GM19351 (cell line): Measurements from ENCODE around the gene LIME1.
A peak's percentile ranks its signal among the peaks of the same experiment; 100 is the strongest.

Experiments used
- ATAC-seq: cut with Tn5 transposase; IDR thresholded peaks from one replicate; pipeline ENCODE4 v1.9.1; 2021; ENCODE audit warnings: mild to moderate bottlenecking, moderate library complexity; ENCODE audit not compliant: unreplicated experiment

Gene LIME1

DNA sequence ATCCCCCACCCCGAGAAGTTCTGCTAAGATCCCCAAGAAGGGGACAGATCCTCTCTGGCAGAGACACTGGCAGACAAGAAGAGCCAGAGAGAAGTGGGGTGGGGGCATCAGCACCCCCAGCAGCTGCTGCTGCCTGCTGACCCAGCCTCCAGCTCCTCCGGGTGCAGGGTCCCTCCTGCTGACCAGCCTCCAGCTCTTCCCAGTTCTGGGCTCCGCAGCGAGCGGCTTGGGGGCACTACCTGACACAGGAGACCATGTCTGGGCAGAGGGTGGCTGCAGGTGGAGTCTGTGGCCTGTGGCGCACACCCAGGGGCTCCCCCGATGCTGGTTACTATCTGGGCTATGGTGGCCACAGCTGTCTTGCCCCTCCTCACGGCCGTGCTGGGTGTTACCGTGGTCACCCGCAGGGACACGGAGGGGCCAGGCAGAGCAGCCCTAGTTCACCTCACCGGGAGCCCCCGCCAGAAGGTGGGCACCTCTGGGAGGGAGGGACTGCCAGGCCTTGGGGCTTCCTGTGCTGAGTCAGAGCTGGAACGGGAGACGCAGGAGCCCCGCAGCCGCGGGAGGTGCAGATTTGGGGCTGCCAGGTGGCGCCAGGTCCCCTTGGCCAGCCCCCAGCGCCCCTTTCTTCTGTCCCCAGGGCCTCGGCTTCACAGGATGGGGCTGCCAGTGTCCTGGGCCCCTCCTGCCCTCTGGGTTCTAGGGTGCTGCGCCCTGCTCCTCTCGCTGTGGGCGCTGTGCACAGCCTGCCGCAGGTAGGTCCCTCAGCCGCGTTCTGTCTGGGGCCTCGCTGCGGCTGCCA is 630 bp downstream of the LIME1 start:
- no peak for ATAC-seq

DNA sequence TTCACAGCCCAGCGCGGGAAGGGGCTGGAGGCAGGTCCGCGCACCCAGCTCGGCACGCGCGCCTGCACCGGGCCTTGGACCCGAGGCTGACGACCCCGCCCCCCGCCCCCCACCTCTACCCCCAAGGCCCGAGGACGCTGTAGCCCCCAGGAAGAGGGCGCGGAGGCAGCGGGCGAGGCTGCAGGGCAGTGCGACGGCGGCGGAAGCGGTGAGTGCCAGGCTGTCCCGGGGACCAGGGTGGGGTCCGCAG is 1.2 kb downstream of the LIME1 start:
- ATAC-seq: no peak

DNA sequence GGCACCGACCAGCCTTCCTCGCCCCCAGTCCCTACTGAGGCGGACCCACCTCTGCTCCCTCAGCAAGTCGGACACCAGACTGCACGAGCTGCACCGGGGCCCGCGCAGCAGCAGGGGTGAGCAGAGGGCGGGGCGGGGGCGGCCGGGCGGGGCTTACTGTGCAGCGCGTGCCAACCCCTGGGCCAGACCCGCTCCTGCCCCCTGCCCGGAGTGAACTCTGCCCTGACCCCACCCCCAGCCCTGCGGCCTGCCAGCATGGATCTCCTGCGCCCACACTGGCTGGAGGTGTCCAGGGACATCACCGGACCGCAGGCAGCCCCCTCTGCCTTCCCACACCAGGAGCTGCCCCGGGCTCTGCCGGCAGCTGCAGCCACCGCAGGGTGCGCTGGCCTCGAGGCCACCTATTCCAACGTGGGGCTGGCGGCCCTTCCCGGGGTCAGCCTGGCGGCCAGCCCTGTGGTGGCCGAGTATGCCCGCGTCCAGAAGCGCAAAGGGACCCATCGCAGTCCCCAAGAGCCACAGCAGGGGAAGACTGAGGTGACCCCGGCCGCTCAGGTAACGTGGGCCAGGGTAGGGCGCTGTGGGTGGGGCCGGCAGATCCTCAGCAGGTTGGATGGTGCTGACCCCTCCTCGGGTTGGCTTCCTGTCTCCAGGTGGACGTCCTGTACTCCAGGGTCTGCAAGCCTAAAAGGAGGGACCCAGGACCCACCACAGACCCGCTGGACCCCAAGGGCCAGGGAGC is 1.7 kb downstream of the LIME1 start:
- ATAC-seq: no peak

DNA sequence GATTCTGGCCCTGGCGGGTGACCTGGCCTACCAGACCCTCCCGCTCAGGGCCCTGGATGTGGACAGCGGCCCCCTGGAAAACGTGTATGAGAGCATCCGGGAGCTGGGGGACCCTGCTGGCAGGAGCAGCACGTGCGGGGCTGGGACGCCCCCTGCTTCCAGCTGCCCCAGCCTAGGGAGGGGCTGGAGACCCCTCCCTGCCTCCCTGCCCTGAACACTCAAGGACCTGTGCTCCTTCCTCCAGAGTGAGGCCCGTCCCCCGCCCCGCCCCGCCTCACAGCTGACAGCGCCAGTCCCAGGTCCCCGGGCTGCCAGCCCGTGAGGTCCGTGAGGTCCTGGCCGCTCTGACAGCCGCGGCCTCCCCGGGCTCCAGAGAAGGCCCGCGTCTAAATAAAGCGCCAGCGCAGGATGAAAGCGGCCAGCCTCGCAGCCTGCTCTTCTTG is 2.2 kb downstream of the LIME1 start:
- no peak for ATAC-seq

DNA sequence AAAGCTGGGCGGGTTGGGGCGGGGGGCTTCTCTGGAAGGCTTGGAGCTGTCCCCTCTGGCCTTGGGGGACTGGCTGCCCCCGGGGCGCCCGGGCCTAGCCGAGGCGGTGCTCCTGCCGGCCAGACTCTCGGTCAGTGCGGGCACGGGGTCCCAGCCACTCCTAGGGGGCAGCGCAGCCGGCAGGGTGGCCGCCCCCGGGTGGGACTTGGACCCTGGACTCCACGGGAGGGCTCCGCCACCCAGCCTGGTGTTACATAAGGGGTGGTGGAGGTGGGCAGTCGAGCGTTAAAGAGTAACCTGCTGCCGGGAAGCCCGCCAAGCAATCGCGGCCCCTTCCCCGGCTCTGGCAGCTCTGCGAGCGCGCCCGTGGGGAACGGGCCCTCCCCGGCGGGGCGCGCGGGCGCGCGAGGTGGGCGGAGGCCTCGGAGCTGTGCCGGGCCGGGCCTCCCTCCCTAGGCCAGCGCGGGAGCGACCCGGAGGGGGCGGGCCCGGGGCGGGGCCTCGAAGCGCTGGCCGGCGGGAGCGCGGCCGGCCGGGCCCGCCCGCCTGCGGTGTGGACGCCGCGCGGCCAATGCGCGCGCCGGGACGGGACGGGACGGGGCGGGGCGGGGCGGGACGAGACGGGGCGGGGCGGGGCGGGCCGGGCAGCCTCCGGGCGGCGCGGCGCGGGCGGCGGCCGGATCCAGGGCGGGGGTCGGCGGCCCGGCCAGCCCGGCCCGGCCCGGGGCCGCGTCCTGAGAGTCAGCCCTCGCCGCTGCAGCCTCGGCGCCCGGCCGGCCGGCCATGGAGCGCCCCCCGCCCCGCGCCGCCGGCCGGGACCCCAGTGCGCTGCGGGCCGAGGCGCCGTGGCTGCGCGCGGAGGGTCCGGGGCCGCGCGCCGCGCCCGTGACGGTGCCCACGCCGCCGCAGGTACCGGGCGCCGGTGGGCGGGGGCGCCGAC is 2.9 kb downstream of the LIME1 start, which contains the start of gene SLC2A4RG:
TSS of gene SLC2A4RG (plus strand) at position 647 of the 940 bp plus-strand sequence. CDS start at position 784, 137 bp downstream.
- ATAC-seq: peak; percentile 50

DNA sequence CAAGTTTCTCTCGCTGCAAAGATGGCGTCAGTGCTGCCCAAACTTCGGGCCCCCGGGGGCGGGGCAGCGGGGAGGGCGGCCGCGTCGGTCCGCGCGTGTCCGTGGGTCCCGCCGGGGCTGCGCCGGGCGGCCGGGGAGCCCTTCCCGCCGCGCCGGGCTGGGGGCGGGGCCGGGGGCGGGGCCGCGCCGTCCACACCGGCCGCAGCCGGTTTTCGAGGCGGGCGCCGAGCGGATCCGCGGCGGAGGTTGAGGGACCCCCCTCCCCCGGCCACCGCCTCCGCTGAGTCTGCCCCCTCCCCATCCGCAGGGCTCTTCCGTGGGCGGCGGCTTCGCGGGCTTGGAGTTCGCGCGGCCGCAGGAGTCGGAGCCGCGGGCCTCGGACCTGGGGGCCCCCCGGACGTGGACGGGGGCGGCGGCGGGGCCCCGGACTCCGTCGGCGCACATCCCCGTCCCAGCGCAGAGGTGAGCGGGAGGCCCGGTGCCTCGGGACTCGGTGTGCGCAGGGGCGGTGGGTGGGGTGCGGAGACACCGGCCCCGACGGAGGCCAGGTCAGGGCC is 3.7 kb downstream of the LIME1 start:
- ATAC-seq: peak; percentile 26

DNA sequence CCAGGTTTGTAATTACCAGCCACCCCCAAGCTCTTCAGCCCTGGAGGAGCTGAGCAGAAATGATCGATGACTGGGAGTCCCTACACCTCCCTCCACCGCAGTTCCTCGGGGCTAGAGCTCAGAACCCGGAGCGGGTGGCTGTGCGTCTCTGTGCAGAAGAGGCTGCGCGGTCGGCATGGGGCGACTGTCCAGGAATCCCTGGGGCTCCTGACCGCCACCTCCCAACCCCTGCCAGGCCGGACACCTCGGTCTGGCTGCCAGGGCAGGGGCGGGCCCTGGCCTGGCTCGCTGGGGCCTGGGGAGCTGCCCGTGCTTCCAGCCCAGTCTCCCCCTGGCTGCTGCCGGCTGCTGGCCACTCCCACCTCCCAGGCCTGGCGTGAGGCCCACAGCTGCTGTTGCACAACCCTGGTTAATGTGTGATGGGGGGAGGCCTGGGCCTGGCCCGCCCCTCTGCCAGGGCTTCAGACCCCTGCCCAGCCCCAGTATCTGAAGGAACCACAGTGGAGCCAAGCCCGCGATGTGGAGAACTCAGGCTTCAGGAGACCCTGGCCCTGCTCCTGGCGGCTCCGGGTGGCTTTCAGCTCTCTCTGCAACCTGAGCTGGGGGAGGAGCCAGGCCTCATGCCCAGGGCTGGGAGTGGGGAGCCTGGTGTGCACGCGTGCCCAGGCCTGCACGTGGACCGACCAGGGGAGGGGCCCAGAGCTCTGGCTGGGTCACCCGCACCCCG is 4.3 kb downstream of the LIME1 start:
- no peak for ATAC-seq

DNA sequence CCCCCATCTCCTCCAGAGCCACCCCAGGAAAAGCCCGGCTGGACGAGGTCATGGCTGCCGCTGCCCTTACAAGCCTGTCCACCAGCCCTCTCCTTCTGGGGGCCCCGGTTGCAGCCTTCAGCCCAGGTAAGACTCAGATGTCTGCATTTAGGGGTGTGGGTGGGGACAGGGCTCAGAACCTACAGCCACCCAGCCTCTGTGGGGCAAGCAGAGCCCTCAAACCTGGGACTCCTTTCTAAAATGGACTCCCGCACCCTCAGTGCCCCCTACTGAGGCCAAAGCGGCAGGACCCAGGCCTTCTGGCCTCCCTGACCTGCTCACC is 4.9 kb downstream of the LIME1 start:
- no peak for ATAC-seq

DNA sequence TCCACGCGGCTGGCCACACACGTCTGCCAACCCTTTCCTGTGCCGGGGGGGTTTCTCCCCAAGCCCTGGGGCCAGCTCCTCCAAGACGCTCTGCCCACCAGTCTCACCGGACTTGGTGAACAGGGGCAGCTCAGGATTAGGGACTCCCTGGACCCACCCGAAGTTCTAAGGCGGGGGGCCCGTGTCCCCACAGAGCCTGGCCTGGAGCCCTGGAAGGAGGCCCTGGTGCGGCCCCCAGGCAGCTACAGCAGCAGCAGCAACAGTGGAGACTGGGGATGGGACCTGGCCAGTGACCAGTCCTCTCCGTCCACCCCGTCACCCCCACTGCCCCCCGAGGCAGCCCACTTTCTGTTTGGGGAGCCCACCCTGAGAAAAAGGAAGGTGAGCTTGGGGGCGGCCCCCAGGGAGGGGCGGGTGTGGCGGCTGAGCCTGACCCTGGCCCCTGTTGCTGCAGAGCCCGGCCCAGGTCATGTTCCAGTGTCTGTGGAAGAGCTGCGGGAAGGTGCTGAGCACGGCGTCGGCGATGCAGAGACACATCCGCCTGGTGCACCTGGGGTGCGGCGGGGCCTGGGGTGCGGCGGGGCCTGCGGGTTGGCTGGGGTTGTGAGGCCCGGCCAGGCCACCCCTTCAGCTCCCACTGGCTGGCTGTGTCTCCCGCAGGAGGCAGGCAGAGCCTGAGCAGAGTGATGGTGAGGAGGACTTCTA is 5.4 kb downstream of the LIME1 start:
- ATAC-seq: no peak

DNA sequence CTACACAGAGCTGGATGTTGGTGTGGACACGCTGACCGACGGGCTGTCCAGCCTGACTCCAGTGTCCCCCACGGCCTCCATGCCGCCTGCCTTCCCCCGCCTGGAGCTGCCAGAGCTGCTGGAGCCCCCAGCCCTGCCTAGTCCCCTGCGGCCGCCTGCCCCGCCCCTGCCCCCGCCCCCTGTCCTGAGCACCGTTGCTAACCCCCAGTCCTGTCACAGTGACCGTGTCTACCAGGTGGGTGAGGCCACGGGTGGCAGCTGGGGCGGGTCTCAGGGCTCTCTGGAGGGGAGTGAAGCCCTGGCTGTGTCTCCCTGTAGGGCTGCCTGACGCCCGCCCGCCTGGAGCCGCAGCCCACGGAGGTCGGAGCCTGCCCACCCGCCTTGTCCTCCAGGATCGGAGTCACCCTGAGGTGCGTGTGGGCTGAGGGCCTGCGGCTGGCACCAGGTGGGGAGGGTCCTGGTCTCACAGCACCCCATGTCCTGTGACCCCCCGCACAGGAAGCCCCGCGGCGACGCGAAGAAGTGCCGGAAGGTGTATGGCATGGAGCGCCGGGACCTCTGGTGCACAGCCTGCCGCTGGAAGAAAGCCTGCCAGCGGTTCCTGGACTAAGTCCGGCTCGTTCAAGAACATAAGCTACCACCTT is 6.0 kb downstream of the LIME1 start:
- no peak for ATAC-seq

DNA sequence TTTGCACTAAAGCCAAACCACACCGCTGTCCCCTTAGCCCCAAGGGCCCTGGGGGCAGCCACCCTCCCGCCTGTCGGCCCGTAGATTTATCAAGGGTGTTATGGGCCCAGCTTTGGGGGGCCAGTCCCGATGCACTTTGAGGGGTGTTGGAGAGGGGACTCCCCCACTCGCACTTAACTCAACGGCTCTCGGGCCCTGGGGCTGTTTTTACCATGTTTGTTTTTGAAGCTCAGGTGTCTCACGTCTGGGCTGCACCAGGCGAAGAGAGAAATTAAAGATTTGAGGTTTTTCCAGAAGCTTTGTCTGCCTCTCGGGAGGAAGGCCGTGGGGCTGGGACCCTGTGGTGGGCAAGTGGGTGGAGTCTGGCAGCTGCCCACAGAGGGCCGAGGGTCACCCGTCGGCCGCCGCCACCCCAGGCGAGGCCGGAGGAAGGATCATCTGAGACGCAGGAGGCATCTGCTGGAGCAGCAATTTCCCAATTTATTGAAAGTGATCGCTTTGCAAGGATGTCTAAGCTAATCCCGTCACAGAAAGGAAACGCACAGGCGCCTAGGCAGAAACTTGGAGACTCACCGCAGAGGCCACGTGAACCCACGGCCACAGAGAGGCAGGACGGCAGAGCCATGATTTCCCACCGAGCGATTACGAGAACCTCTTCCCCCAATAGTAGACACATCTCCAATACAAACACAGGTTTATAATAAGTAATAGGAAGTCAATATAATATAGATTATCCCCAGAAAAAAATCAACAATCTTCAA is 6.9 kb downstream of the LIME1 start:
- no peak for ATAC-seq

DNA sequence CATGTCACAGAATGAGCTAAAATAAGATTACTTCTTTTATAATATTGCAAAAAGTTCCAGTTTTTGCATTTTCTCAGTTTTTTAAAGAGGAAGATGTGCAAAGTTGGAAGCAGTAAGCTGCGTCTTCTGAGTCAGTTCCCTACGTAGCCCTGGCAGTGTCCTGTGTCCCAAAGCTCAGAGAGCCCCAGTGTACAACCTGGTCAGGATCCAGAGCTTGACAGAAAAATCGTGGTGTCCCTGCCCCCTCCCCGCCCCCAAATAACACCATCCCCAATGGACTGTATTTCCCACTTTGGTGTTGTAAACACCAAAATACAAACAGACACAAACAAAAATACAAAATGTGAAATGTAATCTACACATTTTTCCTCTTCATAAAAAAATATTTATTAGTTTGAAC is 7.7 kb downstream of the LIME1 start:
- ATAC-seq: no peak

DNA sequence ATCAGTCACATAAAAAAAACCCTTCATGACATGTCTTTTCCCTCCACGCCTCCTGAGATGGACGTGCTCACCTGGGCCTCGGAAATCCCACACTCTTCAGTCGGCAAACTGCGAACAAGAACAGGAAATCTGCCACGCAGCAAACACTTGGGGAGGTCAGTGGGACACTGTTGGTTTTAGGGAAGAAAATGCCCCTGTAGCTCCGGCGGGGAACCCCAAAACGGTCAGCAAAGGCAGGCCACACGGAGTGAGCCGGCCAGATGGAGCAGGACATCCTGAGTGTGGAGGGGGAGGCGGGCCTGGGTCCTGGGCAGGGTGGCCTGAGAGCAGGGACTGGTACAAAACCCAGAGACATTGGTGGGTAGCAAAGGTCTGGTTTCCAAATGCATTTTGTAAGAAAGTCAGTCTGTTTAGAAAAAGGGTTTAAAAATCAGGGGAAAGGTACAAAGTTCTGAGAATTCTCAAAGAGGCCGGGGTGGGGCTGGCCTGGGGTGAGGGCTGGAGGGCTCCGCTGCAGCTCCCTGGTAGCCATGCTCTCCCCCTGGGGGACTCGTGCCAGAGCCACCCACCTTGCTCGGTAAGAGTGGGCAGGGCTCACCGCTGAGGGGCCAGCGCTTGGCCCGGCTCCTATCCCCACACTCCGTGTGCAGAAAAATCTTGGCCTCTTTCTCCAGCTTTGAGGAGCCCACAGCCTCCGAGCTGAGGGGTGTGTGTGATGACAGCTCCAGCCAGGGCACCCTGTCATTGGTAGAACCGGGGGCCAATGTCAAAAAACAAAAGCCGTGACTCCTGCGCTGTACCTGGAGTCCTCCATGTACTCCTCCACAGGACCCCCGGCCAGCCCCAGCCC is 8.3 kb downstream of the LIME1 start:
- no peak for ATAC-seq

DNA sequence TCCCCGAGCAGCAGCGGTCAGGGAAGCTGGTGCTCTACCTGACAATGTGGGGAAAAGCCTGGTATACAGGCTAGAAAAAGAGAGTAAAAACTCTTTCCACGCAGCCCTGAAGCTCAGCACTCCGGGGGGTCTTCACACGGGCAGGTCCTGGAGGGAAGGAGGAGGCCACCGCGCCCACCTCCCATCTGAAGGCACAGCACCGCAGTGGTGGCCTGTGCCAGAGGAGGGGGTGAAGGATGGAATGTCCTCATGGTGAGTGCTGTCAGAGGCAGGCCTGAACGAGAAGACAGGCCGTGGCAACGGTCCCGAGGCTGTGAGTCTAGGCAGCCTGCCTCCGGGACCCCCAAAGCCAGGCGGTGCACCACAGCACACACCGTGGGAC is 9.0 kb downstream of the LIME1 start:
- ATAC-seq: no peak

DNA sequence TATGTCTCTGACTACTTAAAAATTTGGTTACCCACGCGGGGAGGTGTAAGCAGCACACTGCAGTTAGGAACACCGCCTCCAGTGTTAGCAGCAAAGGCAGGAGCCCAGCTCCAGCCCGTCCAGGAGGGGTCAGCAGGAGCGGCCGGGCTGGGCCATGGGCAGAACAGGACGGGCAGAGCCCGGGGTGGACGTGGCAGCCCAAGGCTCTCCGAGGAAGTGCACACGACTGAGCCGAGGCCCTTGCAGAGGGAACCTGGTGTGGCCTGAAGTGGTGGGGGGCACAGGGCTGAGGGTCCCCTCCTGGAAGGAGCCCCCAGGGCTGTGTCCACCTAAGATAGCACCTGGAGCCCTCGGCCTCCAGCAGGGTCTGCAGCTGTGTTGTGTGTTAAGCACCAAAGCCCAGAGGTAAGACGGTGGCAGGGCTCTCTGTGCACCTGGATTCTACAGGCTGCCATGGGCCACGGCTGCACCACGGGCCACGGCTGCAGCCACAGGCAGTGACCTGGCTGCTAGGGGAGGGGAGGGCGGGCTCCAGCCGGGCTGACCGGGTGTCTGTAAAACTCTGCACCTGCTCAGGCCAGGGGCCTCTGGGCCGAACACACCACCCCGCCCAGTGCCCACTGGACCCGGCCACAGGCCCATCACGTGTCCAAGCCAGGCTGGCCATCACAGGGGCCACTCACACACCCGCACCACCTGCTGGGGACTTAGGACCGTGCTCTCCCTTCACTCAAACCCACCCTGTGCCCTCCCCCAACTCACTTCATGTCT is 9.7 kb downstream of the LIME1 start:
- ATAC-seq: no peak

DNA sequence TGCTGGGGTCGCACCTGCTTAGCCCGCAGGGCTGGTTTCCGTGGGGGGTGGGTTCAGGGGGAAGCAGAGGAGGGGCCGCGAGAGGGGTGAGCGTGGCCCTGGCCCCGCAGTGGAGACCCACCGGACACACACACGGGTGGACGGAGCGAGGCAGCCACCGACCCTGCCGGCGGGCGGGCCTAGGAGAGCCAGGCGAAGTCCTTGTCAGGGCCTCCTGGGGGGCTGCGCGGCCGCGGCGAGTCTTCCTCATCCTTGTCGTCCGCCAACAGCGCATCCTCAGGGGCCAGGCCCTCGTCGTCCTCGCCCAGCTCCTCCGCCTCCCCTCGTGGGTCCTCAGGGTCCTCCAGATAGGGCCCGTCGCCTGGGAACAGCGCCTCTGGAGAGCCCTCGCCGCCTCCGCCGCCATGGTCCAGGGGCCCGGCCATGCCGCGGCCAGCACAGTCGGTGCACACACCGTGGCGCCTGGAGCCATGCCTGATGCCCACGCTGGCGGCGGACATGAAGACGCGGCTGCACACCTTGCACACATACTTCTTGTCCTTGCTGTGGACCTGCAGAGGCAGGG is 10.4 kb downstream of the LIME1 start:
- no peak for ATAC-seq

DNA sequence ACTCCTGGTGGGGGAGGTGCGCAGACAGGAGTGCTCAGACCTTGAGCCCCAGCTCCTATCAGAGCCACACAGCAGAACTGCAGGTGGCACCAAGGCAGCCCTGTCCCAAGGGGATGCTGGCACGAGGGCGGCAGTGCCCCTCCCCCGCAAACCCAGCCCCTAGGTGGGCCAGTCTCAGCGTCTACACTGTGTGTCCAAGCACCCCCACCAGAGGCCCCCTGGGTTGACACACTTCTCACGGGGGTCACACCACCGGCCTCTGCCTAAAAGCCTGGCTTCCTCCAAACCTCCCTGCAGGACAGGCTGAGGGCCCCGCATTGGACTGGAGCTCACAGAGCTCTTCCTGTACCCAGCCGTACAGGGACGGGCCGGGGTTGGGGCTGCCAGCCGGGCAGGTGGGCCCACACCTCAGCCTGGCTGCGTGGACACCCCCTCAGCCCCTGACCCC is 11.2 kb downstream of the LIME1 start:
- ATAC-seq: no peak
